ENCODE results near the gene FOXO1.

FOXO1 gene

DNA sequence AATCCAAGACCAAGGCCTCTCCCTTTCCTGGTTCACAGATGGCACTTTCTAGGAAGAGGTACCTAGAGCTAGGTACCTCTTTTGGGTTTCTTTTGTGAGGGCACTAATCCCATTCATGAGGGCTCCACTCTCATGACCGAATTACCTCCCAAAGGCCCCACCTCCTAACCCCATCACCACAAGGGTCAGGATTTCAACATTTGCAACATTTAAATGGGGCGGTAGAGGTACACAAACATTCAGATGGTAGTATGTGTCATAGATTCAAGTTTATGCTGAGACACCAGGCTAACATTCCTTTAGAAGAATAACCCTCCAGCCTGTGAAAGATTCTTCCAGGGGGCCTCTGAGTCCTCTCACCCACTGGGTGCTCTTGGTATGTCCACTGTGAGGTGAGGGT lies 116.3 kb downstream of the FOXO1 start:
- H3K9ac ChIP-seq (ENCODE audit: low read length): no peak overlapping the region
- no peaks in the 10 kb centered on the region for H3K36me3 ChIP-seq (ENCODE audit: insufficient read depth, low read length)
- H3K4me3 ChIP-seq (ENCODE audit: low read depth in 1 of 2, low read length in 2 of 2): no peak overlapping the region
- peaks cover 11% of the 10 kb centered on the region for H3K4me1 ChIP-seq (ENCODE audit: insufficient read depth, low read length)
- H3K9me3 ChIP-seq (ENCODE audit: low read length): no peaks in the 10 kb centered on the region
- H3K27me3 ChIP-seq (ENCODE audit: control insufficient read depth in 1 of 2, insufficient read depth in 2 of 2, low read length in 2 of 2): no peaks in the 10 kb centered on the region
- no peak overlapping the region for H3K27ac ChIP-seq (ENCODE audit: low read depth, low read length)

DNA sequence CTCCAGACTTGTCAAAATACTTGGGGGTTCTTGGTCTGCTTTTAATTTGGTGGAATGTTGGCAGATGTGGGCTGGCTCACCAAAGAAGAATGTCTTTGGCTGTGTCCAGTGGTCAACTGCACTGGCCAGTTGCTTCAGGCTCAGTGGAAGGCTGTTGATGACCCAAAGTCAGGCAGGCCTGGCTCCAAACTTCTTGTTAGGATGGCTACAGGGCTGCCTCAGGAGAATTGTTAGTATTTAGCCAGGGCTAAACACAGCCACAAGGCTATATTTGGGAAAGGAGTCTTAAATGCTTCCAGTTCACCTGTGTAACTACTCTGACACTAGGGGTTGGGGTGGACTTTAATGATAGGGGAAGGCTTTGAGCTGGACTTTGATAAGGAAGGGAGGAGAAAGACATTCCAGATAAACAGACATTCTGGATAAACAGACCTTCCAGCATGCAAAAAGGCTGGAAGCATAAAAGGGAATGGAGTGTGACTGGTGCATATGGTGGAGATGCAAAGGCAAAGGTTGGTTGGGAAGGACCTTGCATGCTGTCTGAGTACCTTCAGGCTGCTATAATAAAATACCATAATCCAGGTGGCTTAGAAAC lies 116.8 kb downstream of the FOXO1 start:
- H3K36me3 ChIP-seq (ENCODE audit: insufficient read depth, low read length): no peaks in the 10 kb centered on the region
- no peaks in the 10 kb centered on the region for H3K27me3 ChIP-seq (ENCODE audit: control insufficient read depth in 1 of 2, insufficient read depth in 2 of 2, low read length in 2 of 2)
- no peak overlapping the region for H3K4me3 ChIP-seq (ENCODE audit: low read depth in 1 of 2, low read length in 2 of 2)
- peaks cover 11% of the 10 kb centered on the region for H3K4me1 ChIP-seq (ENCODE audit: insufficient read depth, low read length)
- H3K9ac ChIP-seq (ENCODE audit: low read length): no peak overlapping the region
- no peak overlapping the region for H3K27ac ChIP-seq (ENCODE audit: low read depth, low read length)
- H3K9me3 ChIP-seq (ENCODE audit: low read length): no peaks in the 10 kb centered on the region

DNA sequence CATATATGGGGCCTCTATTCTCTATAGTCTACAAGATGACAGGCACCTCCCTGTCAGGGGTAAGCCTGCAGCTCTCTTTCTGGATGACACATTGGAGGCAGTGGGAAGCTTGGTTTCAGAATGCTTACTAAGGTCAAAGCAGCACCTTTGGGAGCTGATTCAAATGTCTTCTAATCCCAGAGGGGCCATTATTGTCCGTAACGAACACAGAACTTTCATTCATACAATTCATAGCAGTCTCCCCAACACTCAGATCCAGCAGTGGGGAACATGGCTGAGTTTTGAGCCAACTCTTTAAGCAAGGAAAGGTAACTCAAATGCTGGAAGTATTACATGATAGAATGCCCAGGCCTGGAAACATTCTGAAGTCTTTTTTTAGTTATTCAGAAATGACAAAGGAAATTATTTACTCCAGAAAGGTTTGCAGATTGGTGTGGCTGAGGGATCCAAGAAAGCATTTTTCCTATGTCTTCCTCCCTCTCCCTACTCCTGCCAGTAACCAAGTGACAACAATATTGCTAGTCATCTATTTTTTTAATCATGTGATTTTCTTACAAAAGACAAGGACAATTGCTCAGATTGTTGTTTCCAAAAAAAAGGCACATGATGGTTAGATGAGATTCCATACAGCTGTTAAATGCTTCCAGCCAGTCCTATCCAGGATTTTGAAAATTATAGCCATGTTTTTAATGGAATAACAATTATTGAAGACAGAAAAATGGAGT lies 118.7 kb downstream of the FOXO1 start:
- no peaks in the 10 kb centered on the region for H3K27me3 ChIP-seq (ENCODE audit: control insufficient read depth in 1 of 2, insufficient read depth in 2 of 2, low read length in 2 of 2)
- no peak overlapping the region for H3K27ac ChIP-seq (ENCODE audit: low read depth, low read length)
- peaks cover 11% of the 10 kb centered on the region for H3K4me1 ChIP-seq (ENCODE audit: insufficient read depth, low read length)
- no peak overlapping the region for H3K4me3 ChIP-seq (ENCODE audit: low read depth in 1 of 2, low read length in 2 of 2)
- no peaks in the 10 kb centered on the region for H3K36me3 ChIP-seq (ENCODE audit: insufficient read depth, low read length)
- H3K9ac ChIP-seq (ENCODE audit: low read length): no peak overlapping the region
- no peaks in the 10 kb centered on the region for H3K9me3 ChIP-seq (ENCODE audit: low read length)

DNA sequence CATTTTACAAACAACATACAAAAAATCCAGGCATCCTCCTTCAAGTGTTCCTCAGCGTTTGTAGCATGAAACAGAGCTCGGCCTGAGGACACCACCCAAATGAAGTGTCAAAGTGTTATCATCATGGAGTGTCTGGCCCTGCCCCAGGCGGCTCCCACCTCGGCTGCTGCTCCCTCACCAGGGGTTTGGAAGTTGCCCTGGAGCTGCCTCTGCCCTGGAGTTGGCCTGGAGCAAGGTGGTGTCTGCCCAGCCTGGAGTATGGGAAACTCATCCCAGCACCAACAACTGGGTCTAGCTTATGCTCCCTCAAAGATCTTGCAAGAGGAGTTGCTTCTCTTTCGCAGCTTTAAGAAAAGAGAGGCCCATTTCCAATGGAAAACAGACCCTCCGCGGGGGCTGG lies 120.4 kb downstream of the FOXO1 start:
- peaks cover 11% of the 10 kb centered on the region for H3K4me1 ChIP-seq (ENCODE audit: insufficient read depth, low read length)
- no peak overlapping the region for H3K4me3 ChIP-seq (ENCODE audit: low read depth in 1 of 2, low read length in 2 of 2)
- H3K36me3 ChIP-seq (ENCODE audit: insufficient read depth, low read length): no peaks in the 10 kb centered on the region
- no peaks in the 10 kb centered on the region for H3K9me3 ChIP-seq (ENCODE audit: low read length)
- H3K27me3 ChIP-seq (ENCODE audit: control insufficient read depth in 1 of 2, insufficient read depth in 2 of 2, low read length in 2 of 2): no peaks in the 10 kb centered on the region
- no peak overlapping the region for H3K9ac ChIP-seq (ENCODE audit: low read length)
- H3K27ac ChIP-seq (ENCODE audit: low read depth, low read length): no peak overlapping the region

DNA sequence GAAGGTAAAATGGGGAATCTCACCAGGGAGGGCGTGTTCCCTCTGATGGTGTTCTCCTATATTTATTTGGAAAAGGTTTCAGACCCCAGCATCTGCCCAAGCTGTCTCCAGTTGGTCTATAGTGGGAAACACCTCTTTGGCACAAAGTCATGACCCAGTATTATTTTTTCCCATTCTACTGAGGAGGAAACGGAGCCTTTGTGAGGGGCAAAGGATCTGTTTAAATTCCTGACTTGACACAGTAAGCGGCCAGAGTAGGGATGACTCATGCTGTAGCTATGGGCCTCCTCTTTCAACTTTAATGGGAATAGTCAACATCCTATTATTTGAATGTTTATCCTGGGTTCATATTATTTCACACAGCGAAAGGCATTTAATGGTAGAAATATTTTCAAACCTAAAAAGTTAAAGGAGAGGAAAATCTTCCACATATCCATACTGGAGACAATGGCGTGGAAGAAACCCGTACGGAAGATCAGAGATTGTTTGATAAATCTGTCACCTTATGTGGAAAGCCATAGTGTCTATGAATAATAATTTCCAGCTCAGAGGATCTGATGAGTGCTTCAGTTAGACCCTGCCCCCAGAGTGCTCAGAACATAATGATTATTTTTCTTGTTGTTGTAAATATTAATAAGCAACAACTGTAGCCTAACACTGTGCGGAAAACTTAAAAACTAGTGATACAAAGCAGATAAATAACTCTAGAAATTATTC lies 126.0 kb downstream of the FOXO1 start:
- peaks cover 18% of the 10 kb centered on the region for H3K4me1 ChIP-seq (ENCODE audit: insufficient read depth, low read length)
- H3K4me3 ChIP-seq (ENCODE audit: low read depth in 1 of 2, low read length in 2 of 2): no peak overlapping the region
- H3K9ac ChIP-seq (ENCODE audit: low read length): no peak overlapping the region
- H3K36me3 ChIP-seq (ENCODE audit: insufficient read depth, low read length): no peaks in the 10 kb centered on the region
- no peak overlapping the region for H3K27ac ChIP-seq (ENCODE audit: low read depth, low read length)
- no peaks in the 10 kb centered on the region for H3K9me3 ChIP-seq (ENCODE audit: low read length)
- no peaks in the 10 kb centered on the region for H3K27me3 ChIP-seq (ENCODE audit: control insufficient read depth in 1 of 2, insufficient read depth in 2 of 2, low read length in 2 of 2)

DNA sequence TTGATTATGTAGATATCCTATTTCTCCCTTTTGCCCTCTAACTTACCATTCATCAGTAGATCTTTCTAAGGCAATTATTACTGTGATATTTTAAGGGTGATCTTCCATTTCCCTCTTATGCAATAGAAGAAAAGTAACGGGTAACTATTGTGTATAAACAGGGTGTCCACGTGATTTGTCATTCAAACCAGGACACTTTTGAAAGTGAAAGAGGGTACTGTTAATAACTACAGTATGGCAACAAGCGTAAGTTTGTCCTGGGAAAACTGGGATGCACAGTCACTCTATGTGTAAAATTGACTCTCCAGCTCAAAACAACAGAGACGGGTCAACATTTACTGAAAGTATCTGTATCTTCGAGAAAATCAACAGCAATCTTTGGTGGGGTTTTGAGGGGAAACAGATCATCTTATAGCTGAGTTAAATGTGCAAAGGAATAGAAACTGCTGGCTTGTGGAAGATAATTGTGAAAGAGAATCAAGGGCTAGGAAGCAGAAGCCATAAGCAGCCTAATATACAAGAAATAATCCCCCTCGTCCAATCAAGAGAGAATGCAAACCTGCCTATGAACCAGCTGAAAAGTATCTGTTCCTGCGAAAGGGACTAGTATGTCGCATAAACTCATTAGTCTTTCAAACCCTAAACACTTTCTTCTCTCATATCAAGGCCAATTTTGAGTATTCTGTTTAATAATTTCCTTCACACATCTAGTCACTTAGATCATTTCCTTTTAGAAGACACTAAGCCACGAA lies 126.7 kb downstream of the FOXO1 start:
- no peak overlapping the region for H3K4me3 ChIP-seq (ENCODE audit: low read depth in 1 of 2, low read length in 2 of 2)
- no peak overlapping the region for H3K9ac ChIP-seq (ENCODE audit: low read length)
- no peaks in the 10 kb centered on the region for H3K9me3 ChIP-seq (ENCODE audit: low read length)
- H3K27ac ChIP-seq (ENCODE audit: low read depth, low read length): no peak overlapping the region
- no peaks in the 10 kb centered on the region for H3K36me3 ChIP-seq (ENCODE audit: insufficient read depth, low read length)
- H3K27me3 ChIP-seq (ENCODE audit: control insufficient read depth in 1 of 2, insufficient read depth in 2 of 2, low read length in 2 of 2): no peaks in the 10 kb centered on the region
- H3K4me1 ChIP-seq (ENCODE audit: insufficient read depth, low read length): peaks cover 18% of the 10 kb centered on the region

DNA sequence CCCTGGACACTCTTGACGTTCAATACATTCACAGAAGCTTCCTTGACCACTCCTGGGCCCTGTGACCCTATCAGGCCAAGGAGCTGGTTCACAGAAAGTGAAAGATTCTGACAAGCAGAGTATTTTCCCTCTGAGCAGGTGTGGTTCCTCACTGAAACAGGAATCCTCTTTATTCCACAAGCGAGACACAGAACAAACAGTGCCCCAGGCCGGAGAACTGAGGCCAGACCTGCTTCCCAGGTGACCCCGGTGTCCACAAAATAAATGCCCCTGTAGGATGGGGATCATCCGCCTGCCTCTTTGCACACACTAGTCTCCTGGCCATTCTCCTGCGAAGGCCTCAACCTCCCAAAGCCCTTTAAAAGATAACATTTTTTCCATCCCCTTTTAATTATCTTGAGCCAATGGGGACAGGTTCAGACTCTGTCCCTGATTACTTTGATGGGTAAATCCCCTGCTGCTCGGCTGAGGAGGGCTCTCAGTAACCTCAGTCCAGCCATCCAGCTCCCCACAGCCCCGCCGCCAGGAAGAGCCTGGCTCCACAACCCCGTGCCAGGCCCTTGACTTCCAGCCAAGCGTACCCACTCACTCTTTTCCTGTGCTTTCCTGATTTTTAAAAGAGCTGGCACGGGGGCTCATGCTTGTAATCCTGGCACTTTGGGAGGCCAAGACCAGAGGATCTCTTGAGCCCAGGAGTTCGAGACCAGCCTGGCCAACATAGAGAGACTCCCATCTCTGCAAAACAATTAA lies 129.1 kb downstream of the FOXO1 start:
- Histone ChIP-seq H3K9me3 (ENCODE audit: low read length) (no peaks in the 10 kb centered on the region), H3K9ac (ENCODE audit: low read length) (no peak overlapping the region), H3K4me3 (ENCODE audit: low read depth in 1 of 2, low read length in 2 of 2) (no peak overlapping the region), H3K36me3 (ENCODE audit: insufficient read depth, low read length) (no peaks in the 10 kb centered on the region), H3K27me3 (ENCODE audit: control insufficient read depth in 1 of 2, insufficient read depth in 2 of 2, low read length in 2 of 2) (no peaks in the 10 kb centered on the region), H3K27ac (ENCODE audit: low read depth, low read length) (no peak overlapping the region), H3K4me1 (ENCODE audit: insufficient read depth, low read length) (peaks cover 18% of the 10 kb centered on the region)

DNA sequence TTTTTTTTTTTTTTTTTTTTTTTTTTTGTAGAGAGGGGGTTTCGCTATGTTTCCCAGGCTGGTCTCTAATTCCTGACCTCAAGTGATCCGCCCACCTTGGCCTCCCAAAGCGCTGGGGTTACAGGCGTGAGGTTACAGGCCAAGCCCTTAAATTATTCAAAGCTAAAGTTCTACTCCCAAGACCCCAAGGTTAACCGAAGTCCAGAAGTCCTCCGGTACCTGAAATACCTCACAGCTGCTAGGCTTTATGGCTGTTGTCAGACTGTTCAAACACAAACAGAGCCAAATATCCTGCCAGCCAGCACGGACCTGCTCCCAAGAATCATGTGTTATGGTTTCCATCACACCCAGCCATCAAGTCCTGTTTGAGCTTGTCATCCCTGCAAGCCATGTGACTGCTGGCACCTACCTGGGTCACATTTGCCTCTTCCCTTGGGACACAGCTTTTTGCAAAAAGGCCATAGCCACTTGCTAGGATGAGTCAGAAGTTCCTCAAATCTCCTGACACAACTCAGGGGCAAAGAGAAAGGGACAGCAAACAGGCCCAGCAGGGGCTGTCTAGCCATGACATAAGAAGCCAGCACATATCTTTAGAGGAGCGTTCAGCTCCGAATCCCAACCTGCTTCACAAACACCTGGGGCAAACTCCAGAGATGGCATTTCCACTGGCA lies 129.9 kb downstream of the FOXO1 start:
- H3K36me3 ChIP-seq (ENCODE audit: insufficient read depth, low read length): no peaks in the 10 kb centered on the region
- no peak overlapping the region for H3K9ac ChIP-seq (ENCODE audit: low read length)
- H3K27me3 ChIP-seq (ENCODE audit: control insufficient read depth in 1 of 2, insufficient read depth in 2 of 2, low read length in 2 of 2): no peaks in the 10 kb centered on the region
- no peaks in the 10 kb centered on the region for H3K9me3 ChIP-seq (ENCODE audit: low read length)
- peaks cover 18% of the 10 kb centered on the region for H3K4me1 ChIP-seq (ENCODE audit: insufficient read depth, low read length)
- H3K27ac ChIP-seq (ENCODE audit: low read depth, low read length): no peak overlapping the region
- H3K4me3 ChIP-seq (ENCODE audit: low read depth in 1 of 2, low read length in 2 of 2): no peak overlapping the region

DNA sequence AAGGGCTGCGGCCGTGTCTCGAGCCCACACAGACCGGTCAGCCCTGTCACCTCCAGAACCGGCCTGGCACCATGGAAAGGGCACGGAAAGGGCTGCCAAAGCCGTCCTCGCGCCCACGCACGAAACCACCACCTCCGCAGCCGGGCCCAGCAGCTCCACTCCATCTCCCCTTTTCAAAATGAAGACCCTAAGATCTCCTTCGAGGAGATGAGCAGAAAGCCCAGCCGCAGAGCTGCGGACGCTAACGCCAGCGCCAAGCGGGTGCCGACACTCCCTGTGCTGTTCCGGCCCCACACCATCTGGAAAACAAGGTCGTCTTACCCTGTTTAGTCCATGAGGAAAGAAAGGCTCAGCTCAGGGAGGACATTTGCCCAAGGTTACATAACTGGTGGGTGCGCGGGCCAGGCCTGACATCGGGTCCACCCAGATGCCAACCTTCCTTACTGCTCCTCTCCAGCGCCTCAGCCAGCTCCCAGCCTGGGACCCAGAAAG lies 131.1 kb downstream of the FOXO1 start:
- Histone ChIP-seq H3K36me3 (ENCODE audit: insufficient read depth, low read length) (no peaks in the 10 kb centered on the region), H3K9ac (ENCODE audit: low read length) (no peak overlapping the region), H3K4me3 (ENCODE audit: low read depth in 1 of 2, low read length in 2 of 2) (no peak overlapping the region), H3K4me1 (ENCODE audit: insufficient read depth, low read length) (peaks cover 14% of the 10 kb centered on the region), H3K9me3 (ENCODE audit: low read length) (no peaks in the 10 kb centered on the region), H3K27ac (ENCODE audit: low read depth, low read length) (no peak overlapping the region), H3K27me3 (ENCODE audit: control insufficient read depth in 1 of 2, insufficient read depth in 2 of 2, low read length in 2 of 2) (no peaks in the 10 kb centered on the region)

DNA sequence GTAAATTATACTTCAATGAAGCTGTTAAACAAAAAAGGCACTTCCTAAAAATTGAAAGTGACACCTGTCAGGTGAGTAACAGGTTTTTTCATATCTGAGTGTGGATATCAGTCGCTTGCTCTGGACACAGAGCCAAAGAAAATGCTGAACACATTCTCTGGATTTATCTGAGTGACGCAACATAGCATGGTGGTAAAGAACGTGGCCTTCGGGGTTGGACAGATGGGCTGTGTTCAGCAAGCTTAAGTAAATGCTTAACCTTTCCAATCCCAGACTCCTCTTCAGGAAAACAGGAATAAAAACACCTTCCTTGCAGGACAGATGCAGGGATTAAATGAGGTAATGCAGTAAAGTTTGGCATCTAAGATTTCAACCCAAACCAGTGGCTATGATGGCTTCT lies 132.0 kb downstream of the FOXO1 start:
- Histone ChIP-seq H3K36me3 (ENCODE audit: insufficient read depth, low read length) (no peaks in the 10 kb centered on the region), H3K27me3 (ENCODE audit: control insufficient read depth in 1 of 2, insufficient read depth in 2 of 2, low read length in 2 of 2) (no peaks in the 10 kb centered on the region), H3K9ac (ENCODE audit: low read length) (no peak overlapping the region), H3K27ac (ENCODE audit: low read depth, low read length) (no peak overlapping the region), H3K4me1 (ENCODE audit: insufficient read depth, low read length) (peaks cover 7% of the 10 kb centered on the region), H3K4me3 (ENCODE audit: low read depth in 1 of 2, low read length in 2 of 2) (no peak overlapping the region), H3K9me3 (ENCODE audit: low read length) (no peaks in the 10 kb centered on the region)
